ENCODE results near the gene LNPEP.
"Not testable (repeated sequence)": the region's sequence is repeated elsewhere in the genome, so short reads cannot be mapped to it uniquely, and the experiment has no call there.

Gene LNPEP

GRCh38 chr5:96930058-96930457 lies 5.8 kb upstream of the LNPEP start:
- no peak for DNase-seq (ENCODE audit: low spot score)

- no peak for DNase-seq (ENCODE audit: low spot score)
Observed at GRCh38 chr5:96930589-96930988, 5.3 kb upstream of the LNPEP start.

GRCh38 chr5:96931037-96931436 lies 4.8 kb upstream of the LNPEP start:
- not testable (repeated sequence) for DNase-seq (ENCODE audit: low spot score)

- no peak for DNase-seq (ENCODE audit: low spot score)
Observed at GRCh38 chr5:96931605-96932004, 4.3 kb upstream of the LNPEP start.

GRCh38 chr5:96932026-96932425 lies 3.9 kb upstream of the LNPEP start:
- DNase-seq (ENCODE audit: low spot score), result no peak

GRCh38 chr5:96933764-96934707 lies 1.8 kb upstream of the LNPEP start:
- peak; percentile 18 for DNase-seq (ENCODE audit: low spot score)

GRCh38 chr5:96934708-96935558 lies 947 bp upstream of the LNPEP start:
- peak; percentile 93 for DNase-seq (ENCODE audit: low spot score)

GRCh38 chr5:96936431-96937320 lies 796 bp downstream of the LNPEP start:
- DNase-seq (ENCODE audit: low spot score), result peak; percentile 41

GRCh38 chr5:96940586-96940985 lies 4.7 kb downstream of the LNPEP start:
- no peak for DNase-seq (ENCODE audit: low spot score)

- DNase-seq (ENCODE audit: low spot score), result no peak
Observed at GRCh38 chr5:96941140-96941539, 5.3 kb downstream of the LNPEP start.

GRCh38 chr5:96942078-96942477 lies 6.2 kb downstream of the LNPEP start:
- DNase-seq (ENCODE audit: low spot score), result no peak

GRCh38 chr5:96942911-96943310 lies 7.0 kb downstream of the LNPEP start:
- no peak for DNase-seq (ENCODE audit: low spot score)

GRCh38 chr5:96943799-96944198 lies 7.9 kb downstream of the LNPEP start:
- DNase-seq (ENCODE audit: low spot score), result no peak

GRCh38 chr5:96945144-96945897 lies 9.4 kb downstream of the LNPEP start:
- DNase-seq (ENCODE audit: low spot score), result no peak

- no peak for DNase-seq (ENCODE audit: low spot score)
Observed at GRCh38 chr5:96946381-96946780, 10.5 kb downstream of the LNPEP start.

- no peak for DNase-seq (ENCODE audit: low spot score)
Observed at GRCh38 chr5:96952118-96952750, 16.4 kb downstream of the LNPEP start.

GRCh38 chr5:96952974-96953730 lies 17.3 kb downstream of the LNPEP start:
- DNase-seq (ENCODE audit: low spot score), result no peak

GRCh38 chr5:96957254-96958049 lies 21.6 kb downstream of the LNPEP start:
- no peak for DNase-seq (ENCODE audit: low spot score)

GRCh38 chr5:96958977-96959376 lies 23.1 kb downstream of the LNPEP start:
- DNase-seq (ENCODE audit: low spot score), result no peak

Data from putamen (tissue), 1 donor.